Activated CD4-positive, alpha-beta T cell treated with anti-CD3 and anti-CD28 coated beads for 36 hours (primary cell): ENCODE measurements around the gene GBE1. TPM values are rescaled to one million over a fixed set of nuclear protein-coding genes. Genes with fewer than 3 reads are reported as not detected.
"Not testable (repeated sequence)": the region's sequence is repeated elsewhere in the genome, so short reads cannot be mapped to it uniquely, and the experiment has no call there.

Experiments used
- ATAC-seq: fragments of 200-7000 bp; cut with Tn5 transposase; one replicate; pipeline ENCODE4 v1.10.0; 2021; ENCODE audit warnings: mild to moderate bottlenecking, moderate library complexity
- CTCF ChIA-PET: fragments of 350-600 bp; sonication (Branson Sonifier 250); formaldehyde crosslinking; loops from one replicate; lab custom pipeline; 2021; ENCODE audit warnings: antibody characterized with exemption; lab: Charles Lee
- POLR2A ChIA-PET: fragments of 350-600 bp; sonication (Branson Sonifier 250); formaldehyde crosslinking; loops from one replicate; lab custom pipeline; 2021; ENCODE audit warnings: antibody characterized with exemption, inconsistent platforms; lab: Charles Lee
- DNase-seq: peaks from one replicate; pipeline ENCODE4 v3.0.0-alpha.2; 2020
- H3K27ac Mint-ChIP-seq: one replicate; pipeline ENCODE4 v1.8.0; 2021; ENCODE audit warnings: mixed read lengths
- H3K27me3 Mint-ChIP-seq: one replicate; pipeline ENCODE4 v1.8.0; 2021; ENCODE audit warnings: mixed read lengths
- H3K36me3 Mint-ChIP-seq: one replicate; pipeline ENCODE4 v1.8.0; 2021; ENCODE audit warnings: low read depth, mixed read lengths
- H3K4me1 Mint-ChIP-seq: one replicate; pipeline ENCODE4 v1.8.0; 2021; ENCODE audit warnings: mixed read lengths
- H3K4me3 Mint-ChIP-seq: one replicate; pipeline ENCODE4 v1.8.0; 2021; ENCODE audit warnings: mild to moderate bottlenecking, moderate library complexity, mixed read lengths
- H3K9me3 Mint-ChIP-seq: one replicate; pipeline ENCODE4 v1.8.0; 2021; ENCODE audit warnings: low read depth, mixed read lengths
- intact Hi-C, 2 experiments: fragments of 100-400 bp; cut with DNase I in 1 of 2; cut with micrococcal nuclease in 1 of 2; formaldehyde crosslinking; loops; one replicate each; pipeline versions ENCODE4 v1.14.2 to v1.15.1; 2022 to 2024; cut with DNase I, micrococcal nuclease
- total RNA-seq, 2 experiments: library from RNA; stranded (reverse); gene quantifications; one replicate each; pipeline ENCODE4 v1.2.3, GENCODE V29; 2021

GBE1 gene
- total RNA-seq, 2 experiments from 2014 or later, result 40.1 to 59.5 TPM

- CTCF ChIA-PET, result interaction anchor here (1.2 to 1.6 kb wide), 2 partner anchors 13 to 25 kb away, joined by 3 to 5 read pairs; no protein-coding TSS in a partner anchor
- DNase-seq, result no peak
- Mint-ChIP-seq H3K4me1 (peaks cover 4% of the 10 kb centered on the region), H3K27me3 (no peaks in the 10 kb centered on the region), H3K27ac (no peak overlapping the region), H3K9me3 (peaks cover 6% of the 10 kb centered on the region), H3K4me3 (no peak overlapping the region), H3K36me3 (peaks cover 43% of the 10 kb centered on the region)
- no peak for ATAC-seq
- intact Hi-C loops, result no loop called here
- POLR2A ChIA-PET, result no interaction called here
These were observed 8.8 kb downstream of the GBE1 start for GRCh38 chr3:81752604-81753003.

- ATAC-seq, result no peak
- intact Hi-C loops, result no loop called here
- ChIA-PET CTCF (no interaction called here), POLR2A (no interaction called here)
- Mint-ChIP-seq H3K4me1 (no peaks in the 10 kb centered on the region), H3K36me3 (peaks cover 22% of the 10 kb centered on the region), H3K9me3 (no peaks in the 10 kb centered on the region), H3K4me3 (no peak overlapping the region), H3K27me3 (no peaks in the 10 kb centered on the region), H3K27ac (no peak overlapping the region)
- no peak for DNase-seq
These were observed 12.2 kb downstream of the GBE1 start for GRCh38 chr3:81749265-81749664.

- H3K27ac Mint-ChIP-seq, H3K4me1 Mint-ChIP-seq, intact Hi-C loops, ATAC-seq, DNase-seq, H3K4me3 Mint-ChIP-seq, H3K27me3 Mint-ChIP-seq, H3K9me3 Mint-ChIP-seq: not testable (repeated sequence)
- H3K36me3 Mint-ChIP-seq, result peaks cover 14% of the 10 kb centered on the region
- ChIA-PET CTCF (interaction anchor here (1.0 kb wide), 1 partner anchor 13 kb away, joined by 3 read pairs; no protein-coding TSS in a partner anchor), POLR2A (interaction anchor here (0.6 kb wide), 1 partner anchor 11 kb away, joined by 4 read pairs; no protein-coding TSS in a partner anchor)
These were observed 14.2 kb downstream of the GBE1 start for GRCh38 chr3:81747280-81747679.

- no peaks in the 10 kb centered on the region for H3K9me3 Mint-ChIP-seq
- H3K27me3 Mint-ChIP-seq, result no peaks in the 10 kb centered on the region
- ChIA-PET POLR2A (no interaction called here), CTCF (no interaction called here)
- intact Hi-C loops, result no loop called here
- peaks cover 8% of the 10 kb centered on the region for H3K36me3 Mint-ChIP-seq
- ATAC-seq (no peak), DNase-seq (no peak)
- no peak overlapping the region for H3K27ac Mint-ChIP-seq
- H3K4me1 Mint-ChIP-seq, result peaks cover 7% of the 10 kb centered on the region
- H3K4me3 Mint-ChIP-seq, result no peak overlapping the region
These were observed 17.1 kb downstream of the GBE1 start for GRCh38 chr3:81744366-81744765.

DNA sequence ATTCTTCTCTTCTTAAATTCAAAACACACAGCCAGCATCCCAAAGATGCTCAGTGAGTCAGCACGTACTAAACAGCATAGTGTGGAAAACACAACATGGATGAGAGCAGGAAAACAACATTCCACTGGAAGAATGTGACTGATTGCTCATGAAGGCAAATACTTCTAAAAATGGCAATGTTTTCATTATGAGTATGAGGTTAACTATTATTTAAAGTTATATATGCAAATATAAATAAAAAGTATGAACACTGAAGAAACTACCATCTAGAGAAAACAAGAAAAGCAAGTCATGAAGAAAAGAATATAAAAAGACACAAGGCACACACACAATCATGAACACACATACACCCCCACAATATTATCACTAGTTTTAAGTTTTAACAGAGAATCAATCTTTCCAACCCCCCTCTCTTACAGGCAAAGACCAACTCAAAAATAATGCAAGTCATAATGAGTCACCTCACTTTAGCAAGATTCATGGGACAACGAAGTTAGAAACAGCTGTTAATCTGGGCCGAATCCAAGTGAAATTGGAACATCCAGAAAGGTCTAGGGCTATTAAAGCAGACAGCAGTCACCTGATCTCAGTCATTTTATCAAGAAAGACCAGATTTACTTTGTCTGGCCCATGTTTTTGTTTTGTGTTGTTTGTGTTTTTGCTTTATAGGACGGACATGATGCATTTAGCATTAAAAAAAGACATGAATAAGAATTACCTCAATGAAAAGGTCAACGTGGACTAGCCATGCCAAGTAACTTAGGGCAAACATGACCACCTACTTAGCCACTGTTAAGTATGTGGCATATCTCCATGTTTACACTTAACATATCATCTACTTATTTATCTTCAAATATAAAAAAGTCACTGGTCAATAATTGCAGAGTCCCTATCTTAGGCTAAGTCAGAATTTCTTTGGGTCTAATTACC lies 18.1 kb downstream of the GBE1 start:
- DNase-seq, result no peak
- POLR2A ChIA-PET, result no interaction called here
- CTCF ChIA-PET, result no interaction called here
- intact Hi-C loops, result no loop called here
- Mint-ChIP-seq H3K36me3 (peaks cover 13% of the 10 kb centered on the region), H3K9me3 (no peaks in the 10 kb centered on the region), H3K4me1 (peaks cover 7% of the 10 kb centered on the region), H3K27me3 (no peaks in the 10 kb centered on the region), H3K27ac (no peak overlapping the region), H3K4me3 (no peak overlapping the region)
- no peak for ATAC-seq

DNA sequence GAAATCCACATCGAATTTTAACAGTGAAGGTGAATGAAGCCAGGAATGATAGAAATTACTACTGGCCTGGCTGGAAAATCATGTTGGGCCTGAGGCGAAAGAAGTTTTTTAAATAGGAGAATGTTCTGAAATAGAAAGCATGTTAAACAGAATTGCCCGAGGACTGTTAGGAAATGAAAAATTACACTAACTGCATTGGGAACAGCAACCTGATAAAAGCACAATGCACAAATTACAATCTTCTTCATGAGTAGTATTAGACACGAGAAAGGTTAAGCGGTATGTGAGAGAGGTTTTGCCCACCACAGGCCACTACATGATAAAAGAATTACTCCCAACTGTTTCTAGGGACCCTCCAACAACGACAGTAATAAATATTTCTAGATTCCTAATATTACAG lies 18.9 kb downstream of the GBE1 start:
- Mint-ChIP-seq H3K4me1 (peaks cover 7% of the 10 kb centered on the region), H3K27me3 (no peaks in the 10 kb centered on the region), H3K36me3 (peaks cover 11% of the 10 kb centered on the region), H3K27ac (no peak overlapping the region), H3K4me3 (no peak overlapping the region), H3K9me3 (no peaks in the 10 kb centered on the region)
- ChIA-PET POLR2A (no interaction called here), CTCF (no interaction called here)
- DNase-seq, result no peak
- no peak for ATAC-seq
- intact Hi-C loops, result no loop called here

DNA sequence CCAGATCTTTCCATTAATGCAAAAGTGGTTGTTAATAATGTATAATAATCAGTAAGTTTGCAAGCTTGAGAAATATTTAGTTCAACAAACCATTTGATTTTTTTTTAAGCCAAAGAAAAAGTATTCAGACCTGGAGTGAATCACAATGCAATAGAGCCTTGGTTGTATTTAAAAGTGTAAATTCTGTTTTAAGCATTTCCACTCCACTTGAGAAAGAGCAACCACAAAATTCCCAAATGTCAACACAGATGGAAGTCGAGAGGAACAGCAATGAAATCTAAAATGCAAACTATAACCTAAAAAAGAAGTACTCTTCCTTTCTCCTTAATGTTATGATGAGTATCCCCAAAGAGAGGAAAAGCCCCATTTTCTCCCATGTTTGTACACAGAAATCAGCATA lies 20.2 kb downstream of the GBE1 start:
- ChIA-PET CTCF (no interaction called here), POLR2A (no interaction called here)
- intact Hi-C loops, result no loop called here
- Mint-ChIP-seq H3K36me3 (peaks cover 7% of the 10 kb centered on the region), H3K9me3 (no peaks in the 10 kb centered on the region), H3K27me3 (no peaks in the 10 kb centered on the region), H3K27ac (no peak overlapping the region), H3K4me3 (no peak overlapping the region), H3K4me1 (peaks cover 7% of the 10 kb centered on the region)
- ATAC-seq (no peak), DNase-seq (no peak)

DNA sequence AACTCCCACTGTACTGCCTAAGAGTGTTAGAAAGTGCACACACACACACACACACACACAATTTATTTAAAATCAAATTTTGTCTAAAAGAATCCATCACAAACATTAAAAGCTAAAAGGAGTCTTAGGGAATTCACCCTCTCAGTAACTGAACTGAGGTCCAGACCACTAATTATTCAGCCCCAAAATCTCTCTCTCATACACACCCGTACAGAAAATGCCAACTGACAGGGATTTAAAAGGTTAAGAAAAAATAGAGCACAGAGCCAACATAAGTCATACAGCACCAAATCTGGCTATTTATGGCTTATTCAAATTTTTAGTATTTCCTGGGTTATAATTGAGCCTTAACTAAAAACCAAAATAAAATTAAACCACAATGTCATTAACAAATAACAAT lies 20.7 kb downstream of the GBE1 start:
- Mint-ChIP-seq H3K27ac (no peak overlapping the region), H3K9me3 (no peaks in the 10 kb centered on the region), H3K4me3 (no peak overlapping the region), H3K36me3 (peaks cover 7% of the 10 kb centered on the region), H3K4me1 (peaks cover 7% of the 10 kb centered on the region), H3K27me3 (no peaks in the 10 kb centered on the region)
- DNase-seq (no peak), ATAC-seq (no peak)
- ChIA-PET POLR2A (no interaction called here), CTCF (interaction anchor here (0.9 kb wide), 1 partner anchor 53 kb away, joined by 3 read pairs; no protein-coding TSS in a partner anchor)
- intact Hi-C loops, result no loop called here

DNA sequence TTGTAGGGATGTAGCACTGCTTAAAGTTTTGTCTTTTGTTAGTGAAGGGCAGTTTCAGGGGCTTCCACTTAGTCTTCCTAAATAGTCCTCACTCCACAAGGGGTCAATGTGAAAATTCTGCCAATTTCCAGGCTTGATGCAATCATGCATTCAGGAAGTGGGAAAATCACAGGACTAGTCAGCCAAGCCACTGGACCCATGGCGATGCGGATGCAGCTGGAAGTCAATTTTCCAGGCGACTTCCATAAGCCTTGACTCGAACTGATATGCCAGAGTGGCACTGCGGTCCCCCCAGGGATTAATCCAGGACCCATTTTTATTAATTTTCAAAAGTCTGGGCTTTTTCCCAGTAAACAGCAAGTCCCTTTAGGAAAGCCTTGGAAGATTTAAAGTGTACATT lies 26.1 kb downstream of the GBE1 start:
- H3K4me3 Mint-ChIP-seq, result no peak overlapping the region
- CTCF ChIA-PET, result interaction anchor here (1.0 to 1.4 kb wide), 2 partner anchors 15 to 20 kb away, joined by 3 to 4 read pairs; no protein-coding TSS in a partner anchor
- peaks cover 7% of the 10 kb centered on the region for H3K4me1 Mint-ChIP-seq
- no peak overlapping the region for H3K27ac Mint-ChIP-seq
- no peaks in the 10 kb centered on the region for H3K27me3 Mint-ChIP-seq
- no peaks in the 10 kb centered on the region for H3K9me3 Mint-ChIP-seq
- POLR2A ChIA-PET, result no interaction called here
- intact Hi-C loops, result no loop called here
- peaks cover 13% of the 10 kb centered on the region for H3K36me3 Mint-ChIP-seq
- no peak for DNase-seq
- ATAC-seq, result no peak

DNA sequence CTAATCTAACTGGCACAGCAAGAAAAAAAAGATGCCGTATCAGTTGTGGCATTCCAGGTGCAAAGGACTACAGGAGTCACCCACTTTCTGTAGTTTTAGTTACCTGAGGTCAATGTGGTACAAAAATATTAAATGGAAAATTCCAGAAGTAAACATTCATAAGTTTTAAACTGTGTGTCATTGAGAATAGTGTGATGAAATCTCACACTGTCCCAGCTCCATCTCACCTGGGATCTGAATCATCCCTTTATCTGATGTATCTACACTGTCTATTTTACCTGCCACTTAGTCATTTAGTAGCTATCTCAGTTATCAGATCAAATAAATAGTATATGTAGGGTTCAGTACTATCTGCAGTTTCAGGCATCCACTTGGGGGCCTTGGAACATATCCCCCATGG lies 26.7 kb downstream of the GBE1 start:
- no peak overlapping the region for H3K4me3 Mint-ChIP-seq
- intact Hi-C loops, result no loop called here
- H3K36me3 Mint-ChIP-seq, result peaks cover 13% of the 10 kb centered on the region
- peaks cover 7% of the 10 kb centered on the region for H3K4me1 Mint-ChIP-seq
- H3K27me3 Mint-ChIP-seq, result no peaks in the 10 kb centered on the region
- POLR2A ChIA-PET, result no interaction called here
- no peak overlapping the region for H3K27ac Mint-ChIP-seq
- CTCF ChIA-PET, result interaction anchor here (1.0 to 1.4 kb wide), 2 partner anchors 15 to 21 kb away, joined by 3 to 4 read pairs; no protein-coding TSS in a partner anchor
- ATAC-seq, result peak; percentile 78
- no peaks in the 10 kb centered on the region for H3K9me3 Mint-ChIP-seq
- no peak for DNase-seq

GRCh38 chr3:81732642-81733041 lies 28.8 kb downstream of the GBE1 start:
- Mint-ChIP-seq H3K36me3 (peaks cover 5% of the 10 kb centered on the region), H3K9me3 (no peaks in the 10 kb centered on the region), H3K27ac (no peak overlapping the region), H3K27me3 (no peaks in the 10 kb centered on the region), H3K4me3 (no peak overlapping the region), H3K4me1 (peaks cover 7% of the 10 kb centered on the region)
- ATAC-seq (no peak), DNase-seq (no peak)
- intact Hi-C loops, result no loop called here
- POLR2A ChIA-PET, result no interaction called here
- CTCF ChIA-PET, result no interaction called here
